GM23338 (cell line): ENCODE data around the gene MRPL23. TPM values are rescaled to one million over a fixed set of nuclear protein-coding genes. Genes with fewer than 3 reads are reported as not detected.

Source experiments
- ATAC-seq: fragments of 200-7000 bp; cut with Tn5 transposase; 3 replicates; pipeline ENCODE4 v1.9.1; 2020
- DNase-seq: peaks from one replicate; pipeline ENCODE4 v3.0.0-alpha.2; 2015; ENCODE audit warnings: low spot score
- H2AFZ ChIP-seq: fragments of 200-600 bp; sonication (generic); 2 replicates; pipeline ENCODE4 v1.8.0; 2016; ENCODE audit warnings: antibody characterized with exemption, mild to moderate bottlenecking, moderate library complexity
- H3F3A ChIP-seq: fragments of 200-600 bp; sonication (generic); replicated peaks from 2 replicates; pipeline ENCODE4 v1.8.0; 2017; ENCODE audit warnings: antibody characterized with exemption, mixed run types, low read depth
- H3K27ac ChIP-seq: fragments of 200-600 bp; sonication (generic); 2 replicates; pipeline ENCODE4 v1.6.1; 2016; ENCODE audit warnings: low read depth
- H3K27me3 ChIP-seq: fragments of 200-600 bp; sonication (generic); 2 replicates; pipeline ENCODE4 v1.8.0; 2016; ENCODE audit warnings: mild to moderate bottlenecking, mixed run types, moderate library complexity; ENCODE audit not compliant: insufficient read depth
- H3K36me3 ChIP-seq: fragments of 200-600 bp; sonication (generic); 2 replicates; pipeline ENCODE4 v1.8.0; 2016; ENCODE audit warnings: mild to moderate bottlenecking; ENCODE audit not compliant: insufficient read depth
- H3K4me1 ChIP-seq: fragments of 200-600 bp; sonication (generic); 2 replicates; pipeline ENCODE4 v1.8.0; 2016; ENCODE audit warnings: mild to moderate bottlenecking, moderate library complexity; ENCODE audit not compliant: insufficient read depth
- H3K4me2 ChIP-seq: fragments of 200-600 bp; sonication (generic); 2 replicates; pipeline ENCODE4 v1.7.1; 2017; ENCODE audit warnings: mixed run types
- H3K4me3 ChIP-seq: fragments of 200-600 bp; sonication (generic); 2 replicates; pipeline ENCODE4 v1.6.1; 2016; ENCODE audit warnings: mixed run types
- H3K79me2 ChIP-seq: fragments of 200-600 bp; sonication (generic); replicated peaks from 2 replicates; pipeline ENCODE4 v1.8.0; 2017; ENCODE audit warnings: mild to moderate bottlenecking; ENCODE audit not compliant: insufficient read depth
- H3K9me2 ChIP-seq: fragments of 200-600 bp; sonication (generic); 2 replicates; pipeline ENCODE4 v1.8.0; 2017; ENCODE audit not compliant: insufficient read depth
- H4K20me1 ChIP-seq: fragments of 200-600 bp; sonication (generic); replicated peaks from 2 replicates; pipeline ENCODE4 v1.8.0; 2017; ENCODE audit warnings: mild to moderate bottlenecking; ENCODE audit not compliant: insufficient read depth
- H3K27ac Mint-ChIP-seq: 2 replicates; pipeline ENCODE4 v1.8.0; 2020; ENCODE audit warnings: inconsistent platforms, mild to moderate bottlenecking, moderate library complexity, mixed read lengths
- H3K27me3 Mint-ChIP-seq: 3 replicates; pipeline ENCODE4 v1.8.0; 2022; ENCODE audit warnings: low read depth, mild to moderate bottlenecking, moderate library complexity, mixed read lengths, inconsistent platforms; ENCODE audit not compliant: insufficient read depth, poor library complexity
- H3K36me3 Mint-ChIP-seq: 3 replicates; pipeline ENCODE4 v1.8.0; 2021; ENCODE audit warnings: low read depth, mild to moderate bottlenecking, inconsistent platforms, moderate library complexity, mixed read lengths
- H3K4me1 Mint-ChIP-seq: 3 replicates; pipeline ENCODE4 v1.8.0; 2020; ENCODE audit warnings: mild to moderate bottlenecking, inconsistent platforms, mixed read lengths
- H3K4me3 Mint-ChIP-seq: 3 replicates; pipeline ENCODE4 v1.8.0; 2021; ENCODE audit warnings: moderate library complexity, mild to moderate bottlenecking, inconsistent platforms, mixed read lengths
- H3K9me3 Mint-ChIP-seq: 3 replicates; pipeline ENCODE4 v1.8.0; 2020; ENCODE audit warnings: moderate library complexity, mild to moderate bottlenecking, inconsistent platforms, mixed read lengths
- CREB1 ChIP-seq: fragments of 250-450 bp; sonication (Bioruptor Pico); IDR thresholded peaks from 2 replicates; pipeline ENCODE4 v1.5.0; 2020; ENCODE audit warnings: low read depth, mild to moderate bottlenecking, moderate library complexity
- CTCF ChIP-seq, 2 experiments: fragments of 200-600 bp in 1 of 2; sonication (generic) in 1 of 2; conservative IDR thresholded peaks; 2 replicates each; pipeline versions ENCODE4 v1.5.1 to v1.6.1; 2016 to 2017; ENCODE audit warnings: antibody characterized with exemption in 2 of 2, low read depth in 2 of 2, mild to moderate bottlenecking in 2 of 2, moderate library complexity in 1 of 2
- ETS1 ChIP-seq: IDR thresholded peaks from 2 replicates; pipeline ENCODE4 v1.6.1; 2016; ENCODE audit warnings: antibody characterized with exemption
- EZH2 ChIP-seq: fragments of 200-600 bp; sonication (generic); IDR thresholded peaks from one replicate; pipeline ENCODE4 v1.8.0; 2017; ENCODE audit warnings: antibody characterized with exemption, mild to moderate bottlenecking, low read depth; ENCODE audit not compliant: unreplicated experiment
- EZH2phosphoT487 ChIP-seq: fragments of 200-600 bp; sonication (generic); IDR thresholded peaks from one replicate; pipeline ENCODE4 v1.8.1; 2018; ENCODE audit warnings: antibody characterized with exemption; ENCODE audit not compliant: unreplicated experiment
- JUNB ChIP-seq: IDR thresholded peaks from one replicate; pipeline ENCODE4 v1.6.1; 2016; ENCODE audit warnings: antibody characterized with exemption; ENCODE audit not compliant: unreplicated experiment
- NANOG ChIP-seq: IDR thresholded peaks from 2 replicates; pipeline ENCODE4 v1.6.1; 2016; ENCODE audit warnings: antibody characterized with exemption, borderline replicate concordance
- POLR2AphosphoS5 ChIP-seq: IDR thresholded peaks from 2 replicates; pipeline ENCODE4 v1.6.1; 2016; ENCODE audit warnings: antibody characterized with exemption, low read depth
- REST ChIP-seq: IDR thresholded peaks from one replicate; pipeline ENCODE4 v1.6.1; 2018; ENCODE audit warnings: antibody characterized with exemption; ENCODE audit not compliant: unreplicated experiment
- STAT1 ChIP-seq: IDR thresholded peaks from one replicate; pipeline ENCODE4 v1.6.1; 2016; ENCODE audit warnings: antibody characterized with exemption; ENCODE audit not compliant: unreplicated experiment
- ZNF114 ChIP-seq: fragments of 250-450 bp; sonication (Bioruptor Pico); IDR thresholded peaks from 2 replicates; pipeline ENCODE4 v1.5.0; 2020; ENCODE audit warnings: mild to moderate bottlenecking, moderate library complexity
- ZNF331 ChIP-seq: fragments of 250-450 bp; sonication (Bioruptor Pico); IDR thresholded peaks from 2 replicates; pipeline ENCODE4 v1.5.0; 2020; ENCODE audit warnings: low read depth, mild to moderate bottlenecking, moderate library complexity
- polyA plus RNA-seq: library from polyadenylated mRNA; unstranded; fragments of >200 nt; fragmentation: Nextera tagmentation; extraction: Ambion mirVana; gene quantifications from 2 replicates; pipeline ENCODE4 v1.2.1, GENCODE V29; 2016
- total RNA-seq: library from RNA; depleted of rRNA; stranded (reverse); fragments of >200 nt; shearing (Covaris generic); gene quantifications from 2 replicates; pipeline ENCODE4 v1.2.3, GENCODE V29; 2014

The MRPL23 gene
- total and polyA plus RNA-seq, 2 experiments from 2014 or later, result 84.7 to 91.5 TPM

DNA sequence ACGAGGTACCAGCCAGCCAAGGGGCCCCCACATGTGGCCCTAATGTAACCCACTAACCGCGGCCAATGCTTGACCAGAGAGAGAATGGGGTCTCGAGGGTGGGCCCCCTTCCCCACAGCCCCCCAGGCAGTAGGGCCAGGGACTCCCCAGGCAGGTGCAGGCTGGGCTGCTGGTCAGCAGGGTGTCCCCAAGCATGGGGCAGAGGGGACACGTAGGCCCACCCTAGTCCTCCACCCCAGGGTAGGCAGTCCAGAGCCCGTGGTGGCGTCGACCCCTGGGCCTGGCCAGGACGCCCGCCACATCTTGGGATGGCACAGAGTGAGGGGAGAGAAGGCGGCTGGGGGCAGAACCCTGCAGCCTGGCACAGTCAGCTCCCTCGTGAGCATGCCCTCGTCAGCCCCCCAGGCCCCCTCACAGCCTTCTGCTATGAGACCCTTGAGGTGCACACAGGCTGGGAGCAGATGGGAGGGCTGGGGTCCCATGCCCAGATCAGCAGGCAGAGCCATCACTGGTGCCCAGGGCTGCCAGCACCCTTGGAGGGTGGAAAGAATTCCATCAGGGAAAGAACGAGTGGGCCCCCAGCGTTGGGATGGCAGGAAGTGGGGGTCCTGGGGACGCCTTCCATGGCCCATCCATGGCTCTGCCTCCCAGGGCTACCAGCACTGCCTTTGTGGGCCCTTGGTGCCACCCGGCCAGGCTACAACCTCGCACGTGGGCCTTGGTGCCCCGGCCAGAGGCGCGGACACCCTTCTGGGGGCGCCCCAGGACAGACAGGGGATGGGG is 21.6 kb upstream of the MRPL23 start:
- Histone ChIP-seq H3K4me3 (no peak overlapping the region), H3K79me2 (no peaks in the 10 kb centered on the region), H3K4me1 (no peaks in the 10 kb centered on the region), H3K36me3 (no peaks in the 10 kb centered on the region), H3K9me2 (no peaks in the 10 kb centered on the region), H2AFZ (no peak overlapping the region), H4K20me1 (no peaks in the 10 kb centered on the region), H3K27ac (no peak overlapping the region), H3K4me2 (no peak overlapping the region), H3K27me3 (no peaks in the 10 kb centered on the region), H3F3A (no peaks in the 10 kb centered on the region)
- no peak for DNase-seq
- no peak for ATAC-seq
- H3K27me3 Mint-ChIP-seq, result peaks cover 2% of the 10 kb centered on the region
- H3K9me3 Mint-ChIP-seq, result no peaks in the 10 kb centered on the region
- H3K27ac Mint-ChIP-seq, result no peak overlapping the region
- TF ChIP-seq CTCF (conservative IDR thresholded peaks at IDR 0.05; ENCODE audit: low read depth in 2 of 2), result no peak
- TF ChIP-seq REST, result no peak
- no peak for TF ChIP-seq JUNB
- H3K36me3 Mint-ChIP-seq, result no peaks in the 10 kb centered on the region
- no peak overlapping the region for H3K4me3 Mint-ChIP-seq
- H3K4me1 Mint-ChIP-seq, result no peaks in the 10 kb centered on the region

DNA sequence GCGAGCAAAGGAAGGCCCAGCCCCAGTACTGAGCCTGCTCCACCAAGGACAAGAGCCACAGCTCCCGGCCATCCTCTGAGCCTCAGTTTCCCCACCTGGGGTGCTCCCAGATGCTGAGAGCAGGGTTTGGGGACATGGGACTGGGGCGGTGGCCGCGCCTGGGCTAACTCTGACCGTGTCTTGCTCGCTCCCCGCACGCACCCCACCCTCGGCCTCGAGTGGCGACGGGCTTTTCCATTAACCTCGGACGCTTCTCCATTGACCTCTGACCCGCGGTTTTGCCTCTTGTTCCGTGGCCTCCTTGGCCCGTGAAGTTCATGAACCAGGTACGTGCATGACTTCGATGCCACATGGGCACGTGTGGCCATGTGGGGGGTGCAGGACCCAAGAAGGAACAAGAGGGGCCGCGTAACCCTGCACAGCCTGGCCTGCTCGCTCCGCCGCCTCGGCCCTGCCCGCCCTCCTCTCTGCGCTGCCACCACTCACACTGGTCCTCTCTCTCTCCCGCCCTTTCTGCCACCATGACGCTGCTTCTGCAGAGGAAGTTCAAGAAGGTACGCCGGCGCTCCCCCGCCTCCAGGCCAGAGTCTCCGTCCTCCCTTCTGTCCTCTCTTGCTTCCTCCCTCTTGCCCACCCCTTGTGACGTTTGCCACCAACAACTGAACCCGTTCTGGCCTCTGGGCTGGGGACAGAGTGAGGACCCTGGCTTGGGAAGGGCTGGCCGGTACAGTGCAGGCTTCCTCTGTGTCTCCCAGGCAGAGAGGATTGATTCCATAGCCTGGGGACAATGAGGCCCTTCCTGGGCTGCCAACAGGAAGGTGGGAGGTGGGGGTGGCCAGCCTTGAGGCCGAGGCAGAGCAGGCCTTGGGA is 20.7 kb upstream of the MRPL23 start:
- H3K27me3 ChIP-seq, result no peaks in the 10 kb centered on the region
- H3K4me1 ChIP-seq, result no peaks in the 10 kb centered on the region
- H3K36me3 ChIP-seq, result no peaks in the 10 kb centered on the region
- no peaks in the 10 kb centered on the region for H3K79me2 ChIP-seq
- no peak overlapping the region for H3K27ac ChIP-seq
- no peaks in the 10 kb centered on the region for H3F3A ChIP-seq
- ATAC-seq, result no peak
- no peak overlapping the region for H2AFZ ChIP-seq
- H3K4me2 ChIP-seq, result no peak overlapping the region
- H3K36me3 Mint-ChIP-seq, result no peaks in the 10 kb centered on the region
- DNase-seq, result no peak
- H3K27me3 Mint-ChIP-seq, result peaks cover 3% of the 10 kb centered on the region
- no peaks in the 10 kb centered on the region for H4K20me1 ChIP-seq
- no peak overlapping the region for H3K4me3 Mint-ChIP-seq
- no peaks in the 10 kb centered on the region for H3K4me1 Mint-ChIP-seq
- no peaks in the 10 kb centered on the region for H3K9me2 ChIP-seq
- H3K4me3 ChIP-seq, result no peak overlapping the region
- no peak overlapping the region for H3K27ac Mint-ChIP-seq
- H3K9me3 Mint-ChIP-seq, result no peaks in the 10 kb centered on the region
- TF ChIP-seq ZNF114 (CRISPR knock-in tag) (no peak), POLR2AphosphoS5 (no peak), REST (no peak), ETS1 (no peak), EZH2 (no peak), NANOG (no peak), JUNB (no peak), CREB1 (CRISPR knock-in tag) (no peak), EZH2phosphoT487 (no peak), ZNF331 (CRISPR knock-in tag) (no peak), STAT1 (no peak)
